Stimulated activated CD4-positive, alpha-beta T cell treated with anti-CD3 and anti-CD28 coated beads, Interleukin-4, amount 100 ng/mL, for 24 hours (primary cell): ENCODE measurements around the gene PNMA6F.
"Not testable (repeated sequence)": the region's sequence is repeated elsewhere in the genome, so short reads cannot be mapped to it uniquely, and the experiment has no call there.

Source experiments
- DNase-seq: peaks from one replicate; pipeline ENCODE4 v3.0.0-alpha.2; 2020

PNMA6F gene

DNA sequence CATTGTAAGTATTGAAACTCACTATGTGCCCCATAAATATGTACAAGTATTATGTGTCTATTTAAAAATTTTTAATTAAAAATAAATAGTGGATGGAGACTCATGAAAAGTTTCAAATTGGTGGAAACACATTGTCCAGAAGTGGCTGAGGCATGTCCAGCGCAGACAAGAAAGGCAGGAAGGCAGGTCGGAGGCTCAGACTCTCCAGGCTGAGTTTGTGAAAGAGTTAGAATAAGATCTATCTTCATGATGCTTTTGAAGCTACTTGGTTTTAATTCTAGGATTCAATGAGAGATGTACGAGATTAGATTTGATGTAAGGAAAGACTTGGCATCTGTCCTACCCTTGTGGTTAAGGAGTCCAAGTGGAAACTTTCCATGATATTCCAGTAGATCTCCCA, 19.8 kb downstream of the PNMA6F start:
- DNase-seq, result no peak

DNA sequence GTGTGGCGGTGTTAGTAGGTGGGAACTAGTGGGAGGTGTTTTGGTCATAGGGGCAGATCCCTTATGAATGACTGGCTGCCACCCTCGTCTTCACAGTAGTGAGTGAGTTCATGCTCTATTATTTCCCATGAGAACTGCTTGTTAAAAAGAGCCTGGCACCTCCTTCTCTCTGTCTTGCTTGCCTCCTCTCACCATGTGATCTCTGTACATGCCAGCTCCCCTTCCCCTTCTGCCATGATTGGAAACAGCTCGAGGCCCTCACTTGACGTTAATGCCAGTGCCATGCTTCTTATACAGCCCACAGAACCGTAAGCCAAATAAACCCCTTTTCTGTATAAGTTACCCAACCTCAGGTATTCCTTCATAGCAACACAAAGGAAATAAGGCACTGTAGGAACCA, 21.7 kb downstream of the PNMA6F start:
- no peak for DNase-seq

DNA sequence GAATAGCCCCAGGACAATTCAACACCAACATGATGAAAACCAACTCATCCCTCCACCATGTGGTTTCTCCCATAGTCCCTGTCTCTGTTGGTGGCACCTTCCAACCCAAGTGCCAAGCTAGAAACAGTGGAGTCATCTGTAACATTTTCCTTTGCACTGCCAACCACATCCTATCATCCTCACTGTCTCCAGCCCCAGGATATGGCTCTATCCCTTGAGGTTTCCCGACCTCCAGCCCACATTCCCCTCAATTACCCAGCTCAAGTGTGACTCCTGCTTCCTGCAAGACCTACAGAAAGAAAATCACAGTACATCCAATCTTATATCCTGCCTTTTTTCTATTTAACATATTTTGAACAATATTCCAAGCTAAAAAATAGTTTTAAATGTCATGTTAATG, 24.2 kb downstream of the PNMA6F start:
- DNase-seq, result no peak

DNA sequence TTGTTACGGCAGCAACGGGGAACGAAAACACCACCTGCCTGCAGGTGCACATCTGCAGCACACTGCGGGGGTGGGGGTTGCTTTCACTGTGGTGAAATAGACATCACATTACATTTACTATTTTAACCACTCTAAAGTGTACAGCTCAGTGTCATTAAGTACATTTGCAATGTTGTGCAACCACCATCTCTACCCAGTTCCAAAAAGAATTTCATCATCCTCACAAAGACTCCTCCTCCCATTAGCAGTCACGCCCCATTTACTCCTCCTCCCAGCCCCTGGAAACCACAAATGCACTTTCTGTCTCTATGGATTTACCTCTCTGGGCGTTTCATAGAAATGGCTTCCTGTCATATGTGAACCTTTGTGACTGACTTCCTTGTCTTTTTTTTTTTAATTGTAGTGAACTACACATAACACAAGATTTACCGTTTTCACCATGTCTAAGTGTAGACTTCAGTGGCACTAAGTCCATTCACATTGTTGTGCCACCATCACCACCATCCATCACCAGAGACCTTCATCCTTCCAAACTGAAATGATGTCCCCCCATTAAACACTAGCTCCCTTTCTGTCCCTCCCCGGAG, 28.0 kb downstream of the PNMA6F start:
- not testable (repeated sequence) for DNase-seq

DNA sequence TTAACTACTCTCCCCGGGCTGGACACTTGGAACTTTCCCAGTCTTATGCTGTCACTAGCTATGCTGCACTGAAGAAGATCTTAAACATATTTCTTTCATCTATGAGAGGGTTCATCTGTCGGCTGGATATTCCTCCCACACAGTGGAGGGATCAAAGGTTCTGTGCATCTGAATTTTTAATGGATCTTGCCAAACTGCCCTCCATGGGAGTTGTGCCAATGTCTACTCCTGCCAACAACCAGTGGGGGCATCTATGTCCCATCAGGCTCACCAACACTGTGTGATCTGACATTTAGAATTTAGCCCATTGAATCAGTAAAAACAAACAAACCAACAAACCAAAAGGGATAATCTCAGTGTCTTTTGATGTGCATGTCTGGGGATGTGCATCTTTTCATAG, 32.8 kb downstream of the PNMA6F start:
- DNase-seq, result not testable (repeated sequence)

DNA sequence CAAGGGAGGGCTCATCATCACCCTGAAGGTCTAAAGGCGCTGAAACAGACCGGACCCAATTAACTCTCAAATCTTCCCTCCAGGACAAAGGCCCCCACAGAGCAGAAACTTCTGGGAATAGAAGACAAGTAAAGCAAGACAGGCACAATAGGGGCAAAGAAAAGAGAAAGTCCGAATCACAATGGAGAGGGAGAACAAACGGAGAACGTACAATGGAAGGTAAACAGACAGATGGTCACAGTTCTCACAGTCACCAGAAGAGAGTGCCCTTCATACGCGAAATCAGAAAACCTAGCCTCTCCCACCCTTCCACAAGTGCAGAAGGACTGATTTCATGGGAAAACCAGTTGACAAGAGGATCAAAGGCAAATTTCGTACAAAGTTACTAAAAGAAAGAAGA, 35.9 kb downstream of the PNMA6F start:
- DNase-seq, result not testable (repeated sequence)

DNA sequence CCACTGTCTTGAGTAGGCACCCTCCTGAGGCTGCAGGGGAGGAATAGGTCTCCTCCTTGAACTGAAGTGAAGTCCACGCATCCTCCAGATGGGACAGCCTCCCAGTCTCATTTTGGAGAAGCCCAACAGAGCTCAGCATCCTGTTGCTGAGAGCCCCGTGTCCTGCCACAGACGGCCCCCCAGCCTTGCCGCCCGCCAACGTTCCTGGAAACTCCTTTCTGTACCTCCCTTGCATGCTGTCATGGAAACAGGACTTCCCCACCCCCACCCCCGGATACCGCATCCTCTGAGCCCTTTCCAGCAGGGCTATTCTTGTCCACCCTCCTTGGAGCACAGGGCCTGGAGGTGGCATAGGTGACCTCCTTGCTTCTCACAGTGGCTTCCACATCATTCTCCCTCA, 37.6 kb downstream of the PNMA6F start:
- DNase-seq, result not testable (repeated sequence)

DNA sequence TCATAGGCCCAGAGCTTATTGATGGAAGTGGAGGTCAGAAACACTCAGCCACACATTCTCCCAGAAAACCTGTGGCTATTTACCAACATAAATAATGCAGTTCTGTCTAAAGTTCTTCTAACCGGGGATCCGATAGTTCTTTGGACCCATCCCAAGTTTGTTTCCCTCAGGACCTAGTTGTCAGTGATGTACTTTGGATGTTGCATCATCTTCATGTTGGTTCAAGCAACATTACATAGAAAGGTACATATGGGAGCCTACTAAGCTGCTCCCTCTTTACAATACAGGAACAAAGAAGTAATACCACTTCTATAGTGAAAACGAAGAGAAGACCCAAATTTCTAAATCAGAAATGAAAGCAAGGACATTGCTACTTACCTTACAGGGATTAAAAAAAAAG, 39.8 kb downstream of the PNMA6F start:
- DNase-seq, result not testable (repeated sequence)

DNA sequence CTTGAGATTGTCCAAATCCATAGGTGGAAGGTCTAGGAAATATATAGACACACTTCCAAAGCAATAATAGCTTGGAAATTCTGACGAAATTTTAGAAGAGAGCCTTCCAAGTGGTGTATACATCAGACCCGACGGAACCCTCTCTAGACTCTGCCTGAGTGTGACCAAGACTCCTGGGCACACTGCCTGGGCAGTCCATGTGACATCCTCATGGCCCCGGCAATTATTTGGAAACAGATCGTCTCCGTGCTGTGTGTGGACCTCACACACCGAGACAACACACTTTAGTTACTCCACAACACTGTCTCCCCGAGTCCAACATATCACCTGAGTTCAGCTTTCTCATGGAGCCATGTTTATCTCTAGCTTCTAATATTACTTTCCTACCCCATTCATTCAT, 42.3 kb downstream of the PNMA6F start:
- not testable (repeated sequence) for DNase-seq

DNA sequence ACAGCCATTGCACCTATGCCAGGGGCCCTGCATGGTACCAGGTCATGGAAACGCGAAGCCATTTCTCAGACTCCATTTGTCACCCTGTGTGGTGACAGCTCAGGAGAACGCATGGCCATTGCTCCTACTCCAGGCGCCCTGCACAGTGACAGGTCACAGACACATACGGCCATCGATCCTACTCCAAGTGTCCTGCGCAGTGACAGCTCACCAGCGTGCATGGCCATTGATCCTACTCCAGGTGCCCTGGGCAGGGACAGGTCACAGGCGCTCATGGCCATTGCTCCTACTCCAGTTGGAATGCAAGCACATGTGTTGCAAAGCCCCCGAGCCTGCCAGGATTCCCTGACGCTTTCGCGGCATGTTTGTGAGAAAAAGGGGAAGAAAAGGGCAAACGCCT, 45.5 kb downstream of the PNMA6F start:
- not testable (repeated sequence) for DNase-seq

DNA sequence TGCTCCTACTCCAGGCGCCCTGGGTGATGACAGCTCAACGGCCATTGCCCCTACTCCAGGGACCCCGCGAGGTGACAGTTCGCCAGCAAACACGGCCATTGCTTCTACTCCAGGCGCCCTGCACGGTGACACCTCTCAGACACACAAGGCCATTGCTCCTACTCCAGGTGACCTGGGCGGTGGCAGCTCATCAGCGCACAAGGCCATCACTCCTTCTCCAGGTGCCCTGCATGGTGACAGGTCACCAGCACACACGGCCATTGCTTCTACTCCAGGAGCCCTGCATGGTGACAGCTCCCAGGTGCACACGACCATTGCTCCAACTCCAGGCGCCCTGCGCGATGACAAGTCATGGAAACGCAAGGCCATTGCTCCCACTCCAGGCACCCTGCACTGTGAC, 46.1 kb downstream of the PNMA6F start:
- not testable (repeated sequence) for DNase-seq

DNA sequence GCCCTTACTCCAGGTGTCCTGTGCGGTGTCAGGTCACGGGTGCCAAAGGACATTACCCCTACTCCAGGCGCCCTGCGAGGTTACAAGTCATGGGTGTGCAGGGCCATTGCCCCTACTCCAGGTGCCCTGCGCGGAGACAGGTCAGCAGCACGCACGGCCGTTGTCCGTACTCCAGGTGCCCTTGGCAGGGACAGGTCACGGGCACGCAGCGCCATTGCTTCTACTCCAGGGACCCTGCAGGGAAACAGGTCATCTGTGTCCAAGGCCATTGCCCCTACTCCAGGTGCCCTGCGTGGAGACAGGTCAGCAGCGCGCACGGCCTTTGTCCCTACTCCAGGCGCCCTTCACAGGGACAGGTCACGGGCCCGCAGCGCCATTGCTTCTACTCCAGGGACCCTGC, 49.0 kb downstream of the PNMA6F start:
- not testable (repeated sequence) for DNase-seq

DNA sequence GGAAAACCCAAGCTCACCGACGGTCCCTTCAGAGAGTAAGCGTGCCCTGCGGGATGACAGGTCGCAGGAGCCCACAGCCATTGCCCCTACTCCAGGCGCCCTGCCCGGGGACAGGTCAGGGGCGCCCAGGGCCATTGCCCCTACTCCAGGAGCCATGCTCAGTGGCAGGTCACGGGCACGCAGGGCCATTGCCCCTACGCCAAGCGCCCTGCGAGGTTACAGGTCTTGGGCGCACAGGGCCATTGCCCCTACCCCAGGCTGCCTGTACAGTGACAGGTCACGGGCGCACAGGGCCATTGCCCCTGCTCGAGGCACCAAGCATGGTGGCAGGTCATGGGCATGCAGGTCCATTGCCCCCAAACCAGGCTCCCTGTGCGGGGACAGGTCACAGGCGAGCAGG, 49.5 kb downstream of the PNMA6F start:
- DNase-seq, result not testable (repeated sequence)
